NK-92 treated with Interleukin-12 subunit alpha and Interleukin-12 subunit beta, amount 100 ng/mL, for 24 hours (cell line): ENCODE data around the gene ENO1.
A peak's percentile ranks its signal among the peaks of the same experiment; 100 is the strongest.

ENCODE experiments used
- DNase-seq: peaks from one replicate; lab custom pipeline; 2025; lab: John Stamatoyannopoulos, UW

The ENO1 gene

DNA sequence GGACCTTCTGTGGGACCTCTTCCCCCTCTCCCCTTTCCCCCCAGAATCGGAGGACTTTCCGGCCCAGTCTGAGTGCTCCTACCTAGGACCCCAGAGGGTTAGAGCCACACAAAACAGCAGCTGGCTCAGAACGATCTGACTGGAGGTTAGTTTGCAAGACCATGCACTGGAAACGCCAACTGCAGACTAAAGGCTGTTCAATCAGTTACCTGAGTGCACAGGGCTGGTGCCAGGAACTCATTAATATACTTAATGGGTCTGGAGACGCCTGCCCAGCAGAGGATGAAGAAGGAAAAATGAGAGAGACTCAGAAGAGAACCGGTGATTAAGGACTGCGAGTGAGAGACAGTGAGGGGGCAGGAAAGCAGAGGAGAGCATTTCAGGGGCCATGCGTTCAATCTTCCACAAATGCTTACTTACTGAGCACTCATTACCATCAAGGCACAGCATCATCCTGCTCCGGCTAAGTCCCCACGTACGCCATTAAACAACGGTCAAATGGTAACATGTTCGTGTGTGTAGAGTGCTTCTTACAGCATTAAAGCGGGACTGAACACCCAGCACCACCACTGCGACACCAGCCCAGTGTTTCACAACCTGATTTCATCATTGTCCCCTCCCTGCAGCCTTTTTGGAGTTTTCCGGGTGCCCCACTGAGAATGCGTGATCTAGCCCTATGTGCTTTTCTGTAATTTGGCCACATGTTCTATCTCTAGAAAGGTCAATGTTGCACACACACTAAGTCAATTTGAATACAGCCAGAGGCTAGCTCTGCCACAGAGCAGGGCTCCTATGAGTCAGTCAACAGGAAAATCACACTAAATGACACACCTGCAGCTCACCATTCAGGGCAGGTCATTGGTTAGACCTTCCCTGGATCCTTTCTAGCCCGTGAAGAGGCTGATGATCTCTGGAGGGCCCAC is 7.6 kb downstream of the ENO1 start:
- DNase-seq, result no peak

DNA sequence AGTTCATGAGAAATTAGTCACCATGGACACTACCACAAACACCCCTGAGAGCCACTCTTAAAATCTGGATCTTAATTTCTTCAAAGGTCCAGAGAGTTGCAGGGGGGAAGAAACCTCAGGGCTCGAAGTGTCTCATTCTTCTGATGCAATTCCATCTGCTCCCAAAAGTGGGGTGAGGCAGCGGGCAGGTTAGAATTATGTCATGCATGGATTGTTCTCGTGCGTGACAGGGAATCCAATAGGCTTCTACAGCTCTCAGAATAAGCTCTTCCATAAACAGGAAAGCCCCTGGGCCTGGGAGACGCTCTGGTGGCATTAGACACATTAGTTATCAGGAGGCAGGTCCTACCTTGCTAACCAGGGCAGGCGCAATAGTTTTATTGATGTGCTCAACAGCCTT is 8.4 kb downstream of the ENO1 start:
- no peak for DNase-seq

DNA sequence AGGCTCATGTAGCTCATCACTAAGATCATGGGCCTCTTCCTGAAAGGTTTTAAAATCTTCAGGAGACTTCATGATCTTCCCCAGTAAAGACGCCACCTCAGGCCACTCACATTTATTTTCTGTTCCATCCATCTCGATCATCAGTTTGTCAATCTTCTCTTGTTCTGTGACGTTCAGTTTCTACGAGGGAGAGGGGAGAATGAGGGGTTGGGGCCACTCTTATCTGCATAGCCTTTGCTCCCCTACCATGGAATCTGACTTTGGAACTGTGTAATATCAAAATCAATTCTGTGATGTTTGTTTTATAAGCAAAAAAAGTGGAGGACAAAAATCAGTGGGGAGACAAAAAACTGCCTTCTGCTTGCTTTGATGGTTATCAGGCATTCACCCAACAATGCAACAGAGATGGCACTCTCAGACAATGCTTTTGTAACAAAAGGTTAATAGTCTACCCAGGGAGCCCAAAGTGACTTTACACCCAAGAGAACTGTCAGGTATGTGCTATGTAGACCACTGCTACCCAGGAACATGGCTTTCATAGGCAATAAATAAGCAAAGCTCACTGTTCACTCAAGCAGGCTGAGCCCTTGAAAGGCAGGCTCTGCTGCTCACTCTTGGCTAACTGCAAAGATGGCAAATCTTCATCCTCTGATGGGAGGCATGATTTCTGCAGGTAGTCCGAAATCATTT is 10.5 kb downstream of the ENO1 start:
- DNase-seq, result no peak

DNA sequence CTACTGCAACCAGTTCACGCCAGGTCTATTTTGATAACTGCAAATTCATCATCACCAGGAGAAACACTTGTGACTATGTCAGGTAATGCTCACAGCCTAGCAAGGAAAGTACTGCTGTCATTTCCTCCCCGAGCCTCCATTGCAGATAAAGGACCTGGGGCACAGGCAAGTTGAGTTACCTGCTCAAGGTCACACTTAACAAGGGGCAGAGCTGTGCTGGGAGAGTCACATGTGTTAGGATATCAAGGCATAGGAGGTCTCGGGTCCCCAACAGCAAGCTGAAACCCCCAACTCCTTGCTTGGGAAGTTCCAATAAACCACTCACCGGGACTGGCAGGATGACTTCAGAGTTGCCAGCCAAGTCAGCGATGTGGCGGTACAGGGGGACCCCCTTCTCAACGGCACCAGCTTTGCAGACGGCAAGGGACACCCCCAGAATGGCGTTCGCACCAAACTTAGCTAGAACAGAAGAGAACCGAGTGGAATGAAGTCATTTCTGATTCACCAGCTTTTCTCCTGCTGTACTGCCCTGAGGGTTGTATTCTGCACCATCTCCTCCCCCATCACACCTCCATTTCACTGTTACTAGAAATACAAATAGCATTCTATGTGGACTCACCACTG is 11.6 kb downstream of the ENO1 start:
- no peak for DNase-seq

DNA sequence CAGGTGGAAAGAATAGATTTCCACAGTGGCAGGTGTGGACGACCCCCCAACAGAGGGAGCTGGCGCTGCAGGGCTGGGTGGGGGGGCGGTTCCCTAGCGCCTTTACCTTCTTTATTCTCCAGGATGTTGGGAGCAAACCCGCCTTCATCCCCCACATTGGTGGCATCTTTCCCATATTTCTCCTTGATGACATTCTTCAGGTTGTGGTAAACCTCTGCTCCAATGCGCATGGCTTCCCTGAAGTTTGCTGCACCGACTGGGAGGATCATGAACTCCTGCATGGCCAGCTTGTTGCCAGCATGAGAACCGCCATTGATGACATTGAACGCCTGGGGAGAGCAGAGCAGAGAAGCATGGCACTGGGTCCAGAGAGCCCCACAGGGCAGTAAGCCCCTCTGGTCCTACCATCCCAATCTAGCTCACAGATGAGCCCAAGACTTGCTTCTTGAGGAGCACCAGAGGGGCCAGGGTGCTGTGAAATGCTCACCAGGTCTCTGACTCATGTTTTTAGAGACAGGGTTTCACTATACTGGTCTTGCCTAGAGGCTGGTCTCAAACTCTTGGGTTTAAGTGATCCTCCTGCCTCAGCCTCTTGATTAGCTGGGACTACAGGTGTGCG is 12.2 kb downstream of the ENO1 start:
- DNase-seq, result no peak

DNA sequence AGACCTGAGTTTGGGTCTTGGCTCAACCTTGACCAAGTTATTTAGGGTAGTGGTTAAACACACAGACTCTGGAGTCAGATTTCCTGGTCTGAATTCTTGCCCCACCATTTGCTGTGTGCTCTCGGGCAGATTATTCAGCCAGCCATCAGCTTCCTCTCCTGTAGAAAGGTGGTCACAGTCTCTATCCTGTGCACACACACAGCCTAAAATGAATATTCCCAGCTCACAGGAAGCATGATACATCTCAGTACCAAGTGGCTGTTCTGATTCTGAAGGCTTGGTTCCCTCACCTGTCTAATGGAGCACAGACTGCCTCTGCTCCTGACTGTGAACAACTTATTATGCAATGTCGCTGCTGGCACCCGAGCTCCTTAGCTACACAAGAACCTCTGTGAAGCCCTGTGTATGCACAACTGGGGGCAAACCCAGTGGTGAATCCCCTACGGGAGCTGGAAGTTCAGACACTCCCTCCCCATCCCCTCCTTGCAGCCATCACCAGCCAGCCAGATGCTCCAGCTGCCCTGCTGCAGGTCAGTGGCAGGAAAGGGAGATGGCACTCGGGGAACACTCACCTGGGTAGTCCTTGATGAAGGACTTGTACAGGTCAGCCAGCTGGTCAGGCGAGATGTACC is 13.7 kb downstream of the ENO1 start:
- DNase-seq, result no peak

DNA sequence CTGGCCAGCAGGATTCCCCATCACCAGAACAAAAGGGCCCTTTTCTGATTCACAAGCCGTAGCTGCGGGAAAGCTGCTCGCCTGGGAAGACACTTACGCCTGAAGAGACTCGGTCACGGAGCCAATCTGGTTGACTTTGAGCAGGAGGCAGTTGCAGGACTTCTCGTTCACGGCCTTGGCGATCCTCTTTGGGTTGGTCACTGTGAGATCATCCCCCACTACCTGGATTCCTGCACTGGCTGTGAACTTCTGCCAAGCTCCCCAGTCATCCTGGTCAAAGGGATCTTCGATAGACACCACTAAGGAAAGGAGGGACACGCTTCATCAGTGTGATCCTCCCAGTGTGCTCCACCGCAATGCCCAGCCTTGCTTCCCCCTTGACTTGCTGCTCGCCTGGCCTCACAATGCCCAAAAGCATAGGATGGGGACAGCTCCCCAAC is 14.7 kb downstream of the ENO1 start:
- no peak for DNase-seq

DNA sequence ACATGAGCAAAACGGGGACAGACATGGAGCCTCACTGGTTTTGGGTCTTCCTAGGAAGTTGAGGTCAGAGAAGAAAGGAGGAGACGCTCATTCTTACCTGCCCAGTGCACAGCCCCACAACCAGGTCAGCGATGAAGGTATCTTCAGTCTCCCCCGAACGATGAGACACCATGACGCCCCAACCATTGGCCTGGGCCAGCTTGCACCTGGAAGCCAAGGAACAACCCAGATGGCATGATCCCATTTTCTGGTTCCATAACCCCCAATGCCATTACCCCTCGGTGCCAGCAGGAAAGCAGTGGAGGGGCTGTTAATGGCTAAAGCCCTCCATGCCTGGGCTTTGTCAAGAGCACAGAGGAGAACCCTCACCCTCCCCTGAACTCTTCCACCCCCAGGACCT is 15.3 kb downstream of the ENO1 start:
- DNase-seq, result no peak

DNA sequence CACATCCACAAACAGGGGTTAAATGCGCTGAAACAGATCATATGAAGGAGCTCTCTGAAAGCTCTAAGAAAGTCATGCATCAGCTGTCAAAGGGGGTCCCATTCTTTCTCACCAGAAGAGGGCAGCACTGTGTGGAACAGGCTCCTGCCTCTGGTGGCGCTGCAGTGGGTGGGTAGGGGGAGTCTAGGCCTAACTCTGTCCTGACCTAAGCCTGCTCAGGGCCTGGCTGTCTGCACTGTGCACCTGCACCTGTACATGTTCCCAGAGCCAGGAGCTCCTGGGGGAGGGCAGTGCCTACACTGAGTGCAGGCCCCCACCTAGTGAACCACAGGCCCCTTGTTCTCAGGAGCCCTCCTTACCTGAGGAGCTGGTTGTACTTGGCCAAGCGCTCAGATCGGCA is 16.0 kb downstream of the ENO1 start:
- DNase-seq, result no peak

DNA sequence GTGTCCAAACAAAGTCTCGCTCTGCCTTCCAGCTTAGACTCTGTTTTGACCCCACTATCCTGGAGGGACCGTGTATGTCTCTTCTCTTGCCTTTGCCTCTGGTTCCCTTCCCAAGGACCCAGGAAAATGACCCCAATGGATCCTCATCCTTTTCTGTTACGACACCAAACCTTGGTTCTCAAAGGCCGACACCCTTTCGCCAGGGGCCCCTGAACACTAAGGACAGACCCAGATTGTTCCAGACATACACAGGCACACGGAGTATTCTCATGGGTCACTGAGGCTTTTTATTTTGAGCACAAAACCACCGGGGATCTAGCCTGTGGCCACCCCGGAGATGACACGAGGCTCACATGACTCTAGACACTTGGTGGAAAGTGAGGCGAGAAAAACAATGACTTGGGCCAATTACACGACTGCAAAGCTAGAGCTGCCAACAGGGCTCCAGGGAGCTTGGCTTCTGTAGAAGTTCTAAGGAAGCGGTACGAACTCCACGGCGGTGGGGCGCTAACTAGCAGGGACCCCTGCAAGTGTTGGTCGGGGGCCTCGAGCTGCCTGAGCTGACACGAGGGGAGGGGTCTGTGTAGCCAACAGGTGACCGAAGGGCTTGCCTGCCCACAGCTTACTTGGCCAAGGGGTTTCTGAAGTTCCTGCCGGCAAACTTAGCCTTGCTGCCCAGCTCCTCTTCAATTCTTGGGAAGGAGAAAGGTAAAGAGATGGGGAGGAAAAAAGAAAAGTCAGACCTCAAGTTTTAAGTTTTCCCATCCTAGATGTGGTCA is 17.6 kb downstream of the ENO1 start:
- no peak for DNase-seq

DNA sequence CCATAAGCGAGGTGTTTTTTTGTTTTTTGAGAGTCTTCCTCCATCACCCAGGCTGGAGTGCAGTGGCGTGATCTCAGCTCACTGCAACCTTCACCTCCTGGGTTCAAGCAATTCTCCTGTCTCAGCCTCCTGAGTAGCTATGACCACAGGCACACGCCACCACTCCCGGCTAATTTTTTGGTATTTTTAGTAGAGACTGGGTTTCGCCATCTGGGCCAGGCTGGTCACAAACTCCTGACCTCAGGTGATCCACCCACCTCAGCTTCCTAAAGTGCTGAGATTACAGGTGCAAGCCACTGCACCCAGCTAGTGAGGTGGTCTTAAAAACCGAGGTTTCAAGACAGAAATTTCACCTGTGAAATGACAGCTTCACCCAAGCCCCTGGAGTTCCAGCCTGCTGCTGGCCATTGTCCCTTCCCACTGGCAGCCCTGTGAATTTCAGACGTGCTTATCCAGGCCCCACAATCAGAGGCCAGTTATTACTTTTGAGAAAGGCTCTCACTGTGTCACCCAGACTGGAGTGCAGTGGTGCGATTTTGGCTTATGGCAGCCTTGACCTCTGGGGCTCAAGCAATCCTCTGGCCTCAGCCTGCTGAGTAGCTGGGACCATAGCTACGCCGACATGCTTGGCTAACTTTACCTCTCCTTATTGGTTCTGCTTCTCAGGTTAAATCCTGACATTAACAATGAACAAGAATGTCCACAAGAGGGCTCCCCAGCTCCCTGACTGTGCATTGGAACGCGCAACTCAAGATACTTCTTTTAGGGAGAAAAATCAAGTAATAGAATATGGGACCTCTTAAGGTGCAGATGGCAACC is 19.4 kb downstream of the ENO1 start:
- DNase-seq, result no peak

DNA sequence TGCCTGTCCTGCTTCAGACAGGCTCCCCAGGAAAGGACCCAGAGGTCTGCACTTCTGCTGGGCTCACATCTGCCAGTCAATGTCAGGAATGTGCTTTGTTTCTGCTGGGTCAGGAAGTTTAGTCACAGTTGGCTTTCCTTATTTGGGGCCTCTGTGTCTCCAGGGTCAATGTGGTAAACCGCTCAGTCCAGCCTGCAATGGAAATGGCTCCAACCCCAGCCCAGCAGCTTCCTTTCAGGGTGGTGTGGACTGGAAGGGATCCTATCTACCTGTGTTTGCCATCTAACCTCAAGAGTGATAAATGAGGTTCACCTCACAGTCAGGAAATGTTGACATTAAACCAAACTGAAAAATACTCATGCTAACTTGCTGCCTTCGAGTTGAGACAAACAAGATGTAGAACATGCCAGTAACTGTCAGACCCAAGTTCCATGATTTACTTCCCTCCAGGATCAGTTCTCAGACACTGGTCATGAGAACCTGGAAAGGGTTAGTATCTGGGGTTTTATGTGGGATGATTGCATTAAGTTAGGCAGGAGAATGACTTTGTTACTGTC is 20.3 kb downstream of the ENO1 start:
- no peak for DNase-seq

DNA sequence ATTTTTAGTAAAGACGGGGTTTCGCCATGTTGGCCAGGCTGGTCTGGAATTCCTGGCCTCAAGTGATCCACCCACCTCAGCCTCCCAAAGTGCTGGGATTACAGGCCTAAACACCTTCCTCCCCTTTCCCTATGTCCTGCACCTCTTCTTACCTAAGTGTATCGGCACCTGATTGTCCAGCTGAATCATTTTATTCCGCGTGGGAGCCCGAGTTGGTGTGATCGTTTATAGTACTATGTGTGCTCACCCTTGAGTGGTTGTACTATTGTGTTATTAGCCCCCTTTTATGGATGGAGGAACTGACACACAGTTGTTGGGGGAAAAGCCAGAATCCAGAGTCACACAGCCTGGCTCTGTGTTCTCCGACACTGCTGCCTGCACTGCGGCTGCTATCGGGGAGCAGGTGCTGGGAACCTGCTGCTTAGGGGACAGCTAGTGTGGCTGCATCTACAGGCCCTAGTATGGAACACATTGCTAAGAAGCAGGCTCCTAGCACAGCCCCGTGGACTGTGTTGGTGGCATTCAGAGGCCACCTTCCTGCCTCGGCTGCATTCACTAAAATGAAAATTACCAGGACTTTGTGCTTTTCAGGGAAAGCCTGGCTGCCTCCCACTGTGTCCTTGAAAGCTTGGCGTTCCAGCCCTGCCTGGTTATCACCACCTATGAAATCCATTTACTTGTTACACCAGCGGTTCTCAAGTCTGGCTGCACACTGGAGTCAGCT is 21.6 kb downstream of the ENO1 start:
- no peak for DNase-seq

DNA sequence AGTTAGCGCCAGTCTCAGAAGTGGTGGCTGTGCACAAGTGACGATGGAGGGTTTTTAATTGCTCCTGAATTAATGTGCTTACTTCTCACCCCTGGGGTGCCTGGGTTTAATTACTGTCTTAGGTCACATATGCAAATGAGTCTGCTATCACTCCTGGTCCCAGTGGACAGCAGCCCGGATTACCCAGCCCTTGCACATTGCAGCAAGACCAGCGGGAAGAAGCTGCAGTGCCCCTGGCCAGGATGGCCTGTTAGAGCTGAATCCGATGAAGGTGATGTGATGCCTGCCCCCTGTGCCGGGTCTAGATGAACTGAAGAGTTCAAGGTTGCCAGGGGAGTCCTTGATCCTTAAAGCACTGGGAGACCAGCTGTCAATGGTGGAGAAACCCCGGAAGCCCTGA is 24.2 kb downstream of the ENO1 start:
- DNase-seq, result no peak

DNA sequence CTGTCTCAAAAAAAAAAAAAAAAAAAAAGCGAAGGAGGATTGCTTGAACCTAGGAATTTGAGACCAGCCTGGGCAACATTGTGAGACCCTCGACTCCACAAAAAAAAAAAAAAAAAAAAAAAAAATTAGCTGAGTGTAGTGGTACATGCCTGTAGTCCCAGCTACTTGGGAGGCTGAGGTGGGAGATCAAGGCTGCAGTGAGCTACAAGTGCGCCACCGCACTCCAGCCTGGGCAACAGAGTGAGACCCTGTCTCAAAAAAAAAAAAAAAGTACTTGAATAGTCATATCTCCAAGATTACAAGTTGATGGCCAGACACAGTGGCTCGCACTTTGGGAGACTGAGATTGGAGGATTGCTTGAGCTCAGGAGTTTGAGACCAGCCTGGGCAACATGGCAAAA is 27.4 kb downstream of the ENO1 start:
- no peak for DNase-seq

DNA sequence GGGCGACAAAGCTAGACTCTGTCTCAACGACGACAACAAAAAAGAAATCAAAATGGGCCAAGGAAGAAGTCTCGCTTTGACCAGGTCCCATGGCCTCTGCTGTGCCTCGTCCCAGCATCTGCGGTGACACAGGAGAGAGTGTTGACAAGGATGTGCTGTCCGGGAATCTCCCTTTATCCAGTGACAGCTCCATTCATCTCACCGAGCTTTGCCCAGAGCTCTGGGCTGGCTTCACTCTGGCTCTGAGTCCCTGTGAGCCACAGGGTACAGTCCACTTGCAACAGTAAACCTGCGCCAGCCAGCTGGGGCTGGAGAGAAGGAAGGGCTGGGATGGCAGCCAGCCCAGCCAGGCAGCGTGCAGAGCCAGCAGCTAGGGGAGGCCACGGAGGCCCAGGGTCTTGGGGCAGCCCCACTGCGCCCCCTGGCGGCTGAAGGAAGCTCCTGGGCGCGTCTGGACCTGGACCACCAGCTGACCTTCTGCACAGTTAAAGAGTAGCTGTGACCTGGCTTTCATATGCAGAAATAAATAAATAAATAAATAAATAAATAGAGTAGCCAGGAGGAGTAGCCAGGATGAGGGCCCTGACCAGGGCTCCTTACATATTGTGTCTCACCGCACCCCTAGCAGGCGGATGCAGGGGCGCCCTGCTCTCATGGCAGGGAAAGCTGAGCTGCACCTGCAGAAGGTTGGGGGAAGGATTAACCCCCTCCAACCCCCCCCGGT is 29.7 kb downstream of the ENO1 start:
- peak; percentile 44 for DNase-seq

DNA sequence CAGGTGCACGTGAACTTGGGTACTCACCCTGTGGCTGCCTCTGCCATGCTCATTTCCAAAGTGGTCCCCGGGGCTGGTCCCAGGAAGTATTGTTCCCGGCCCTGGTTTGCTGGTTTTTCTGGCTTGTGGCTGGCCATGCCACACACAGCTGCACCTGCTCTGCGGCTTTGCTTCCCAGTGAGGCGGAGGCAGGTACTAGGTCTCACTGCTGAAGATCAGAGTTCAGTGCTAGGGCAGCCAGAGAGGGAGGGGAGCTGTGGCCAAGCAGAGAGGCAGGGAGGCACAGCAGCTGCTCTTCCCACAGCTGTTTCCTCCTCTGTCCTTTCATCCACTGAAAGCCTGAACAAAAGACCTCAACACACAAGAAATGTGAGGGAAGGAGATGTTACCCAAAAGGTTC is 30.5 kb downstream of the ENO1 start:
- no peak for DNase-seq

DNA sequence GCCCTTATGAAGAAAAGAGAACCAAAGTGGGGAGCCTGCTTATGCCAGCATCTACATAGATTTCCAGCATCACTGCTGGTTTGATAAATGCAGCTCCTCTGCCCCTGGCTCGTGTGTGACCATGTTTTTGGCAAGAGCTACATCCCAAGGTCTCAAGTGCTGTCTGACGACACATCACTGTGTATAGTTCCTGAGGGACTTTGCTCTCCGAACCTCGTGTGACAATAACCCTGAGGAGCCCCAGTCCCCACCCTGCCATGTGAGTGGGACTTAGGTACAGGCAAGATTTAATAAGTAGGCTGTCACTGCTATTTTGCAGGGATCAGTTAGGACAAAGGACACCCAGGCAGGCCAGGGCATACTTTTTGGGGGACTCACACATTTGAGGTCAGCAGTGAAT is 32.2 kb downstream of the ENO1 start:
- no peak for DNase-seq
